SU-DHL-6 (cell line): ENCODE data around the gene CYB5R4.

Experiments used
- CTCF ChIP-seq: fragments of 200-600 bp; sonication (generic); IDR thresholded peaks from one replicate; pipeline ENCODE4 v1.5.1; 2017; ENCODE audit warnings: antibody characterized with exemption, mild to moderate bottlenecking, low read length, moderate library complexity; ENCODE audit not compliant: insufficient read depth, poor library complexity, severe bottlenecking
- EZH2phosphoT487 ChIP-seq: fragments of 200-600 bp; sonication (generic), shearing (Covaris generic); conservative IDR thresholded peaks from 2 replicates; pipeline ENCODE4 v1.6.1; 2018; ENCODE audit warnings: mild to moderate bottlenecking, antibody characterized with exemption, low read length, moderate library complexity, mixed read lengths

- TF ChIP-seq CTCF, result no peak
- no peak for TF ChIP-seq EZH2phosphoT487
Measured at GRCh38 chr6:83844170-83844569, 15.3 kb upstream of the CYB5R4 start.
